ENCODE measurements around the gene RASD1. TPM values are rescaled to one million over a fixed set of nuclear protein-coding genes. Genes with fewer than 3 reads are reported as not detected.

The RASD1 gene
- total and polyA plus RNA-seq, 2 experiments from 2014 or later, result 3.6 to 3.7 TPM

DNA sequence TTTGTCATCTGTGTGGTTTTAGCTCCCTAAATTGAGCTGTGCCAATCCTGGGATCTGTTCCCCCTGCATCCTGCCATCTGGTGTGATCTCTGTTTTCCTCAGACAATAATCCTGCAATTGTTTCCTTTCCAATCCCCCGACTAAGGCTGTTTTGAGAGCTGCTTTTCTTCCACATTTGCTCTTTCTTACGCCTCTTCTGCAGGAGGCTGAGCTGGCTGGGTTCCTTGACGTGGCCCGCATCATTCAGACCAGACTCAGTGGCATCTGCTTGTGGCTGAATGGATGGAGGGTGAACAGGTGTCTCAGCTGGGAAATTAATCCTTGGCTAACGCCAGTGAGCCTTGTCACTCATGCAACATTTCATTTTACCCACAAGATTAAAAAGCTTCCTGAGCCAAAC lies 29.2 kb downstream of the RASD1 start:
- Histone ChIP-seq H3K9me2 (ENCODE audit: insufficient read depth) (no peaks in the 10 kb centered on the region), H3K4me3 (no peak overlapping the region), H3K4me2 (no peak overlapping the region), H3K4me1 (ENCODE audit: insufficient read depth) (no peaks in the 10 kb centered on the region), H3K36me3 (ENCODE audit: insufficient read depth) (no peaks in the 10 kb centered on the region), H2AFZ (no peak overlapping the region), H4K20me1 (replicated peaks; ENCODE audit: insufficient read depth) (no peaks in the 10 kb centered on the region), H3K27ac (ENCODE audit: low read depth) (no peak overlapping the region), H3K79me2 (replicated peaks; ENCODE audit: insufficient read depth) (no peaks in the 10 kb centered on the region), H3F3A (replicated peaks; ENCODE audit: low read depth) (no peaks in the 10 kb centered on the region), H3K27me3 (ENCODE audit: insufficient read depth) (no peaks in the 10 kb centered on the region)
- DNase-seq (ENCODE audit: low spot score), result no peak
- peaks cover 6% of the 10 kb centered on the region for H3K27me3 Mint-ChIP-seq (ENCODE audit: insufficient read depth, low read depth, poor library complexity)
- ATAC-seq, result no peak
- no peaks in the 10 kb centered on the region for H3K36me3 Mint-ChIP-seq (ENCODE audit: low read depth)
- H3K9me3 Mint-ChIP-seq, result no peaks in the 10 kb centered on the region
- H3K4me1 Mint-ChIP-seq, result no peaks in the 10 kb centered on the region
- TF ChIP-seq JUNB (IDR thresholded peaks at IDR 0.05; ENCODE audit: unreplicated experiment) (no peak), POLR2AphosphoS5 (IDR thresholded peaks at IDR 0.05; ENCODE audit: low read depth) (no peak), ZNF114 (CRISPR knock-in tag; IDR thresholded peaks at IDR 0.05) (no peak), ETS1 (IDR thresholded peaks at IDR 0.05) (no peak), CTCF (conservative IDR thresholded peaks at IDR 0.05; ENCODE audit: low read depth in 2 of 2) (no peak), EZH2phosphoT487 (IDR thresholded peaks at IDR 0.05; ENCODE audit: unreplicated experiment) (no peak), ZNF331 (CRISPR knock-in tag; IDR thresholded peaks at IDR 0.05; ENCODE audit: low read depth) (no peak), EZH2 (IDR thresholded peaks at IDR 0.05; ENCODE audit: low read depth, unreplicated experiment) (no peak), STAT1 (IDR thresholded peaks at IDR 0.05; ENCODE audit: unreplicated experiment) (no peak), CREB1 (CRISPR knock-in tag; IDR thresholded peaks at IDR 0.05; ENCODE audit: low read depth) (no peak), NANOG (IDR thresholded peaks at IDR 0.05; ENCODE audit: borderline replicate concordance) (no peak)
- TF ChIP-seq, protein P1, sequence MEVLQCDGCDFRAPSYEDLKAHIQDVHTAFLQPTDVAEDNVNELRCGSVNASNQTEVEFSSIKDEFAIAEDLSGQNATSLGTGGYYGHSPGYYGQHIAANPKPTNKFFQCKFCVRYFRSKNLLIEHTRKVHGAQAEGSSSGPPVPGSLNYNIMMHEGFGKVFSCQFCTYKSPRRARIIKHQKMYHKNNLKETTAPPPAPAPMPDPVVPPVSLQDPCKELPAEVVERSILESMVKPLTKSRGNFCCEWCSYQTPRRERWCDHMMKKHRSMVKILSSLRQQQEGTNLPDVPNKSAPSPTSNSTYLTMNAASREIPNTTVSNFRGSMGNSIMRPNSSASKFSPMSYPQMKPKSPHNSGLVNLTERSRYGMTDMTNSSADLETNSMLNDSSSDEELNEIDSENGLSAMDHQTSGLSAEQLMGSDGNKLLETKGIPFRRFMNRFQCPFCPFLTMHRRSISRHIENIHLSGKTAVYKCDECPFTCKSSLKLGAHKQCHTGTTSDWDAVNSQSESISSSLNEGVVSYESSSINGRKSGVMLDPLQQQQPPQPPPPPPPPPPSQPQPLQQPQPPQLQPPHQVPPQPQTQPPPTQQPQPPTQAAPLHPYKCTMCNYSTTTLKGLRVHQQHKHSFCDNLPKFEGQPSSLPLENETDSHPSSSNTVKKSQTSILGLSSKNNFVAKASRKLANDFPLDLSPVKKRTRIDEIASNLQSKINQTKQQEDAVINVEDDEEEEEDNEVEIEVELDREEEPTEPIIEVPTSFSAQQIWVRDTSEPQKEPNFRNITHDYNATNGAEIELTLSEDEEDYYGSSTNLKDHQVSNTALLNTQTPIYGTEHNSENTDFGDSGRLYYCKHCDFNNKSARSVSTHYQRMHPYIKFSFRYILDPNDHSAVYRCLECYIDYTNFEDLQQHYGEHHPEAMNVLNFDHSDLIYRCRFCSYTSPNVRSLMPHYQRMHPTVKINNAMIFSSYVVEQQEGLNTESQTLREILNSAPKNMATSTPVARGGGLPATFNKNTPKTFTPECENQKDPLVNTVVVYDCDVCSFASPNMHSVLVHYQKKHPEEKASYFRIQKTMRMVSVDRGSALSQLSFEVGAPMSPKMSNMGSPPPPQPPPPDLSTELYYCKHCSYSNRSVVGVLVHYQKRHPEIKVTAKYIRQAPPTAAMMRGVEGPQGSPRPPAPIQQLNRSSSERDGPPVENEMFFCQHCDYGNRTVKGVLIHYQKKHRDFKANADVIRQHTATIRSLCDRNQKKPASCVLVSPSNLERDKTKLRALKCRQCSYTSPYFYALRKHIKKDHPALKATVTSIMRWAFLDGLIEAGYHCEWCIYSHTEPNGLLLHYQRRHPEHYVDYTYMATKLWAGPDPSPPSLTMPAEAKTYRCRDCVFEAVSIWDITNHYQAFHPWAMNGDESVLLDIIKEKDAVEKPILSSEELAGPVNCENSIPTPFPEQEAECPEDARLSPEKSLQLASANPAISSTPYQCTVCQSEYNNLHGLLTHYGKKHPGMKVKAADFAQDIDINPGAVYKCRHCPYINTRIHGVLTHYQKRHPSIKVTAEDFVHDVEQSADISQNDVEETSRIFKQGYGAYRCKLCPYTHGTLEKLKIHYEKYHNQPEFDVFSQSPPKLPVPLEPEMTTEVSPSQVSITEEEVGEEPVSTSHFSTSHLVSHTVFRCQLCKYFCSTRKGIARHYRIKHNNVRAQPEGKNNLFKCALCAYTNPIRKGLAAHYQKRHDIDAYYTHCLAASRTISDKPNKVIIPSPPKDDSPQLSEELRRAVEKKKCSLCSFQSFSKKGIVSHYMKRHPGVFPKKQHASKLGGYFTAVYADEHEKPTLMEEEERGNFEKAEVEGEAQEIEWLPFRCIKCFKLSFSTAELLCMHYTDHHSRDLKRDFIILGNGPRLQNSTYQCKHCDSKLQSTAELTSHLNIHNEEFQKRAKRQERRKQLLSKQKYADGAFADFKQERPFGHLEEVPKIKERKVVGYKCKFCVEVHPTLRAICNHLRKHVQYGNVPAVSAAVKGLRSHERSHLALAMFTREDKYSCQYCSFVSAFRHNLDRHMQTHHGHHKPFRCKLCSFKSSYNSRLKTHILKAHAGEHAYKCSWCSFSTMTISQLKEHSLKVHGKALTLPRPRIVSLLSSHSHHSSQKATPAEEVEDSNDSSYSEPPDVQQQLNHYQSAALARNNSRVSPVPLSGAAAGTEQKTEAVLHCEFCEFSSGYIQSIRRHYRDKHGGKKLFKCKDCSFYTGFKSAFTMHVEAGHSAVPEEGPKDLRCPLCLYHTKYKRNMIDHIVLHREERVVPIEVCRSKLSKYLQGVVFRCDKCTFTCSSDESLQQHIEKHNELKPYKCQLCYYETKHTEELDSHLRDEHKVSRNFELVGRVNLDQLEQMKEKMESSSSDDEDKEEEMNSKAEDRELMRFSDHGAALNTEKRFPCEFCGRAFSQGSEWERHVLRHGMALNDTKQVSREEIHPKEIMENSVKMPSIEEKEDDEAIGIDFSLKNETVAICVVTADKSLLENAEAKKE (CRISPR knock-in tag; IDR thresholded peaks at IDR 0.05), result no peak
- TF ChIP-seq, protein P2, sequence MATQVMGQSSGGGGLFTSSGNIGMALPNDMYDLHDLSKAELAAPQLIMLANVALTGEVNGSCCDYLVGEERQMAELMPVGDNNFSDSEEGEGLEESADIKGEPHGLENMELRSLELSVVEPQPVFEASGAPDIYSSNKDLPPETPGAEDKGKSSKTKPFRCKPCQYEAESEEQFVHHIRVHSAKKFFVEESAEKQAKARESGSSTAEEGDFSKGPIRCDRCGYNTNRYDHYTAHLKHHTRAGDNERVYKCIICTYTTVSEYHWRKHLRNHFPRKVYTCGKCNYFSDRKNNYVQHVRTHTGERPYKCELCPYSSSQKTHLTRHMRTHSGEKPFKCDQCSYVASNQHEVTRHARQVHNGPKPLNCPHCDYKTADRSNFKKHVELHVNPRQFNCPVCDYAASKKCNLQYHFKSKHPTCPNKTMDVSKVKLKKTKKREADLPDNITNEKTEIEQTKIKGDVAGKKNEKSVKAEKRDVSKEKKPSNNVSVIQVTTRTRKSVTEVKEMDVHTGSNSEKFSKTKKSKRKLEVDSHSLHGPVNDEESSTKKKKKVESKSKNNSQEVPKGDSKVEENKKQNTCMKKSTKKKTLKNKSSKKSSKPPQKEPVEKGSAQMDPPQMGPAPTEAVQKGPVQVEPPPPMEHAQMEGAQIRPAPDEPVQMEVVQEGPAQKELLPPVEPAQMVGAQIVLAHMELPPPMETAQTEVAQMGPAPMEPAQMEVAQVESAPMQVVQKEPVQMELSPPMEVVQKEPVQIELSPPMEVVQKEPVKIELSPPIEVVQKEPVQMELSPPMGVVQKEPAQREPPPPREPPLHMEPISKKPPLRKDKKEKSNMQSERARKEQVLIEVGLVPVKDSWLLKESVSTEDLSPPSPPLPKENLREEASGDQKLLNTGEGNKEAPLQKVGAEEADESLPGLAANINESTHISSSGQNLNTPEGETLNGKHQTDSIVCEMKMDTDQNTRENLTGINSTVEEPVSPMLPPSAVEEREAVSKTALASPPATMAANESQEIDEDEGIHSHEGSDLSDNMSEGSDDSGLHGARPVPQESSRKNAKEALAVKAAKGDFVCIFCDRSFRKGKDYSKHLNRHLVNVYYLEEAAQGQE (IDR thresholded peaks at IDR 0.05; ENCODE audit: unreplicated experiment), result no peak
- no peak overlapping the region for H3K4me3 Mint-ChIP-seq
- H3K27ac Mint-ChIP-seq, result no peak overlapping the region
